ENCODE measurements around the gene DEFB128.
"Not testable (repeated sequence)": the region's sequence is repeated elsewhere in the genome, so short reads cannot be mapped to it uniquely, and the experiment has no call there.

The DEFB128 gene

DNA sequence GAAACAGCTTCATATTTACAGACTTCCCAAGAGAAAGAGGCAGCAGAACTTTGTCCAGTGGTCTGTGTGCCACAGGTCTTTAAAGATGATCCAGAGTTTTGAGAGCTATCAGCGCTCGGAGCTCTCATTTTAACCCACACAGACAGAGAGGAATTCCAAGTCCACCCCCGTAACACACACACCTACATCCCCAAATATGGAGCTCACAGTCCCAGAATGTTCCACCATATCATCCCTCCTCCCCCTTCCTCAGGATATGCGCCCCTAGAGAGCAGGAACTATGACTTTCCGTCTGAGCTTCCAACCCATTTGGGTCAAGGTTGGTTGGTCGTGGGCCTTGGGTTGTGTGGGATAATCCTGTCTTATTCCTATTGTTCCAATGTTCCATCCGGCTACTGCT, at the start of gene DEFB128:
Gene DEFB128 (minus strand): TSS at position 101 of the 400 bp plus-strand sequence. CDS start 88 bp downstream, at position 13.
- no peak for DNase-seq

DNA sequence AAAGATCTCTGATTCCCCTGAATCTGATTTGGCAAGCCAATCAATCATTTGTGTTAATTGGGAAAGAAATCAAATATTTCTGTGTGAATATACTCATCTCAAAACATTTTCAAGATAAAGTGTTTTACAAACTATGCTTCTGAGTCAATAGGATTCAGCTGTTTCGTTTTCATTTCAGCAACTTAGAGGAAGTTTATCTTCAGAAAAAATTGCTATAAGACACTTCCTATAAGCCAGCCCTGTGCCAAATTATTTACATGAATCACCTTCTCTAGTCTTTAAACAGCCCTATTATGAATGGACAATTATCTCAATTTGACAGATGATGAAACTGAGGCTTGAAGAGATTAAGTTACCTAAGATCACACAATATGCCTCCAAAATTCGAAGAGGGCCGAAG, 48.4 kb upstream of the DEFB128 start:
- no peak for DNase-seq

DNA sequence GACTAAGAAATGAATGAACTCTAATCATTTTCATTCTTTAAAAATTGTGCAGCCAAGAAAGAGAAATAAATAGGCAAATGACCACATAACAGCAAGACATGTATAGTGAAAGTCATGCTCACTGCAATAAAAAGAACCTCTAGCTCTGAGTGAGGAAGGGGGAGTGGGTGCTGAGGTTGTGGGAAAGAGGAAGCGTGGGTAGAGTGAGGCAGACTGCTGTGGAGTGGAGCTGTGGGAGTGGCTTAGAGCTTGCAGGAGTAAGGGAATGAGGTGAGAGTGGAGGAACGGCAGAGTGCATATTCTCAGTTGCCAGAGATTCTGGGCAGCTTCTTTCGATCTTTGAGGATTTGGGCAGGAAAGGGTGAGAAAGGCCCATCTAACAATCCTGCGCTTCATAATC, 48.0 kb upstream of the DEFB128 start:
- DNase-seq = peak; percentile 4

DNA sequence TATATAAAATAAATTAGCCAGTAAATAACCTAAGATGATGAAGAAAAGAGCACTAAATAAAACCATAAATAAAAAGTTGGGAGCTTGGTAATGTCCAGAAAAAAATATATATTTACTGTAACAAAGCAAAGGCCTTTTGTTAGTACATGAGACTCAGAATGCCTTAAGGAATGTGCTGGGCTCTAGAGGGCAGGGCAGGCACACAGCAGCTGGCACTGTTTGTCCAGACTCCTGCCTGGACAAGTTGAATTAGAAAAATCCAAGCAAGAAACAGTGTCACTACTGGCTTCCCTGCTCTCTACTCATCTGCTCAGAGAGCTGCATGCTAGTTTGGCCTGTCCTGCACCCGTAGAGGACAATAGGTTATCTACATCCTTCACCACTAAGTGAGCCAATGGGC, 46.4 kb upstream of the DEFB128 start:
- peak; percentile 6 for DNase-seq

DNA sequence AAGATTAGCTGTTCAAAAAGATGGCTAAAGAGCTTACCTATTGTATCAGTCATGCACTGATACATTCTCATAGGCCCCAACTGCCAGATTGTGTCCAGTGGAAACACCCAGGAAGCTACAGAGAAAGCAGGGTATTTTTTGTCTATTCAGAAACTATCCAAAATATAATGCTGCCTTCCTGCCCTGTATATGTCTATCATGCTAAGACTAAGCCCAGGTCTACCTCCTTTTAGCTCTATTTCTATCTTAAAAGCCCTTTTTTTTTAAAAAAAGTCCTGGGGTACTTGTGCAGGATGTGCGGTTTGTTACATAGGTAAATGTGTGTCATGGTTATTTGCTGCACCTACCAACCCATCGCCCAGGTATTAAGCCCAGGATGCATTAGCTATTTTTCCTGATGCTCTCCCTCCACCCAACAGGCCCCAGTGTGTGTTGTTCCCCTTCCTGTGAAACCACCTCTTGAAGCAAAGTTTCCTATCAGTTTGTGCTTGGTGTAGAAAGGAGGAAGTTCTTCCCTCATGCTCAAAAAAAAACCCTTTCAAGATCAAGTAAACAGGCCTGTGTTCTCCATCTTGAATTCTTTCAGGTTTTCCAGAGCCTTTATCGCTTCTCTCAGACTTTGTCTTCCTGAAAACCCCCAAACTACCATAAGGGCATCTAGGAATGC, 38.1 kb upstream of the DEFB128 start:
- peak; percentile 2 for DNase-seq

DNA sequence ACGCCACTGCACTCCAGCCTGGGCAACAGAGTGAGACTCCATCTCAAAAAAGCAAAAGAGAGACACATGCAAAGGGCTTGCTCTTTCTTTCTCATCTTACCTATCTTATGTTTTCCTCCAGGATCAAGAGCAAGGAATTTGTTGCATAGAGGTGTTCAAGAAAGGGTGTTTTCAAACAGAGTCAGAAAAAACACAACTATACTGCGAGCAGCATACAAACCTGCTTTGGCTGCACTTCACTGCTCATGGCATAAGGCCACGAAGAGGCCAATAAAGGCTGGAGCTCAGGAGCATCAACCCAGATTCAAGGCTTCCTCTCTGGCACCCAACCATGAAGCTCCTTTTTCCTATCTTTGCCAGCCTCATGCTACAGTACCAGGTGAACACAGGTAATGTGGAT, 37.4 kb upstream of the DEFB128 start, which contains the start of gene DEFB129:
Gene DEFB129 (plus strand): TSS at position 301 of the 400 bp plus-strand sequence. CDS start 31 bp downstream, at position 332.
- no peak for DNase-seq

DNA sequence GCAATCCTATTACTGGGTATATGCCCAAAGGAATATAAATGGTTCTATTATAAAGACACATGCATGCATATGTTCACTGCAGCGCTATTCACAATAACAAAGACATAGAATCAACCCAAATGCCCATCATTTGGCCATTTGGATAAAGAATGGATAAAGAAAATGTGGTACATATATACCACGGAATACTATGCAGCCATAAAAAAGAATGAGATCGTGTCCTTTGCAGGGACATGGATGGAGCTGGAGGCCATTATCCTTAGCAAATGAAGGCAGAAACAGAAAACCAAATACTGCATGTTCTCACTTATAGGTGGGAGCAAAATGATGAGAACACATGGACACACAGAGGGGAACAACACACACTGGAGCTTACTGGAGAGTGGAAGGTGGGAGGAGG, 36.4 kb upstream of the DEFB128 start:
- not testable (repeated sequence) for DNase-seq

DNA sequence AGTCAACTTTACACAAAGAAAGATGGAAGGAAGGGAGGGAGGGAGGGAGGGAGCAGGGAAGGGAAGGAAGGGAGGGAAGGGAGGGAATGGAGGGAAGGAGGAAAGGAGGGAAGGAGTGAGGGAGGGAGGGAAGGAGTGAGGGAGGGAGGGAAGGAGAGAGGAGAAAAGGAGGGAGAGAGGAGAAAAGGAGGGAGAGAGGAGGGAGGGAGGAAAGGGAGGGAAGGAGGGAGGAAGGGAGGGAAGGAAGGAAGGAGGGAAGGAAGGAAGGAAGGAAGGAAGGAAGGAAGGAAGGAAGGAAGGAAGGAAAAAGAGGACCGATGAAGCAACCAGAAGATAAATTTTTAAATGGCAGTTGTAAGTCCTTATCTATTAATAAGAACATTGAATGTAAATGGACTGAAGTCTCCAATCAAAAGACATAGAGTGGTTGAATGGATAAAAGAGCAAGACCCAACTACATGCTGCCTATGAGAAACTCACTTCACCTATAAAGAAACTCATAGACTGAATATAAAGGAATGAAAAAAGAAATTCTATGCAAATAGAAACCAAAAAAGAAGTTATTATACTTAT, 31.8 kb upstream of the DEFB128 start:
- DNase-seq = no peak

DNA sequence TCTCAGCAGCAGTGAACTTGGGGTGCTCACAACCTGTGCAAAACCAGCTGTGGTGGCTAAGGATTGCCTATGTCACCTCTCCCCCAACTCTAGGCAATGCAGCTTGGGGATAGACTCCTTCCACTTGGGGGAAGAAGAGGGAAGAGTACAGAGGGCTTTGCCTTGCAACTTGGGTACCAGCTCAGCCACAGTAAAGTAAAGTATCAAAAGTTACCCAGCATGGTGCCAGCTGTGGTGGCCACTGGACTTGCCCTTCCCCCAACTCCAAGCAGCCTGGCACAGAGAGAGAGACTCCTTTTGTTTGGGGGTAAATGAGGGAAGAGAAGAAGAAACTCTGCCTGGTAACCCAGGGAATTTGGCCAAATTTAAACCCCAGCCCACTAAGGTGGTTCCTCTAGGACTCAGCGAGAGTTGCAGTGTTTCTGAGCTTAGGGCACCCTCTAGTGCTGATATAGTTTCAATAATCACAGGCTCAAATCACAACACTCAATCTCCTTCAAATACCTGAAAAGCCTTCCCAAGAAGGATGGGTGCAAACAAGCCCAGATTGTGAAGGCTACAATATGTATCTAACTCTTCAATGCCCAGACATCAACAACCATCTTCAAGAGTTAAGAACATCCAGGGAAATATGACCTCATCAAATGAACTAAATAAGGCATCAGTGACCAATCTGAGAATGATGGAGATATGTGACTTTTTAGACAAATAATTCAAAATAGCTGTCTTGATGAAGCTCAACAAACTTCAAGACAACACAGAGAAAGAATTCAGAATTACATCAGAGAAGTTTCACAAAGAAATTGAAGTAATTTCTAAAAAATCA, 30.0 kb upstream of the DEFB128 start:
- no peak for DNase-seq

DNA sequence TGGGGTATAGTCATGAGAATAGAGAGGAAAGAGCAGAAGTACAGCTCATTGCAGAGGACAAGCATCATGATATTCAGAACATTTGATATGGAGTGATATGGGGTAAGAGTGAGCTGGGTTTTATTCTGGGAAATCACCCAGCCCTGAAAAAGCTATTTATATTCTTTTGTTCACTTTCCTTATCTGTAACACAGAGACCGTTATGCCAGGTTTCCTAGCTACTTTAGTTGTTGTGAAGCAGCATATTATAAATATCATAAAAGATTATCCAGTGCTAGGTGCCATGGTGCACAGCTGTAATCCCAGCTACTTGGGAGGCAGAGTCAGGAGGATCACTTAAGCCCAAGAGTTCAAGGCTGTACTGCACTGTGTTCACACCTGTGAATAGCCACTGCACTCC, 27.8 kb upstream of the DEFB128 start:
- no peak for DNase-seq

DNA sequence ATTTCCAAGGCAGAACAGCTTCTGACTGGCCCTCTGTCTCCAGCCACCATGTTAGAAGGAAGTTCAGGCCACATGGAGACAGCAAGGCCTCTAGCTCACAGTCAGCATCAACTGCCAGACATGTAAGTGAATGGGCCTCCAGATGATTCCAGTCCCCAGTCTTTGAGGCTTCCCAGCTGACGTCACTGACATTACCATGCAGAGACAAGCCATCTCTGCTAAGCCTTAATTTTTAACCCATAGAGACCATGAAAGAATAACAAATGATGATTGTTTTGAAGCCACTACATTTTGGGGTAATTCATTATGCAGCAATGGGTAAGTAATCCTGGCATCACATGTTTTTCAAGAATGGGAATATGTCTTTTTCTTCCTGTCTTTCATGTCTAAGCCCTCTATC, 26.3 kb upstream of the DEFB128 start:
- no peak for DNase-seq

DNA sequence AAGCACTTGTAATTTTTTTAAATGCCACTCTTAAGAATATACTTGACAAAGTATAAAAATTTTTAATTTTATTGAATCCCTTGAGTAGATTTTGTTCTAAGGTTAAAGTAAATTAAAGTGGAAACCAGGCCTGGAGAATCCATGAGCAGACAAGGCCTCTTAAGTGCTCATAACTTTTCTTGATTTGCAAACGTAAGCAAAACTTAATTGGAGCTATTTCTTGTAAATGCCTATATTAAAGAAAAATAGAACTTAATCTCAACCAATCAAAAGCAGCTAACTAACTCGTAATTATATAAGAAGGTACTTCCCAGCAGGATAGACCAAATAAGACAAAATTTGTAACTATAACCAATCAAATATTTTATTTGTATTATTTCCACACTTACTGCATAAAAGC, 24.9 kb upstream of the DEFB128 start:
- DNase-seq = no peak

DNA sequence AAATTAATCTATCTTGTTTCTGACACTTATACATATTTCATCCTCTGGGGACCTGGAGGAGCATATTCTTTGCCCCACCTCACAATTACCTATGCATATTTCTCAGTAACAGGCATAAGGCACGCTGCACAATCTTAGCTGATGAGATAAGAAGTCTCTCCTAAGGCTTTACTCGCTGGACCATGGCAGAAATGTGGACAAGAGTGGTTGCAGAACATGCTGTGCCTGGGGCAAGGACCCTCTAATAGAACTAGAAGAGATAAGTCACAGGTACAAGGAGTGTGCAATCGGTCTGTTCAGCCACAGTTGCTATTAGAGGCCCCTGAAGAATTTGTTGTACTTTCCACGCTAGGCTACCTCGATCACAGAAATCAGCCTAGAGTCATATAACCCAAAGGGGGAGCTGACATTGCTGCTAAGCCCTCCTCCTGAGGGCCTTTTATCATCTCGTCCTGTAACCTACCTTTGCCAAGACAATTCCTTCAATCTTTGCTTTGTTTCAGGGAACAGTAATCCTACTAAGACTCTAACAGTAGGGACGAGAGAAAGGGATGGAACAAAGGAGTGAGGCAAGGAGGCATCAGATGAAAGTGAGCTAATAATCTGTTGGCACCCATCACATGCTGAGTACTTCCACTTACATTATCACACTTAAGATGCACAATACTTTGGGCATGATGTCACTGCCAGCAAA, 21.4 kb upstream of the DEFB128 start:
- DNase-seq = no peak

DNA sequence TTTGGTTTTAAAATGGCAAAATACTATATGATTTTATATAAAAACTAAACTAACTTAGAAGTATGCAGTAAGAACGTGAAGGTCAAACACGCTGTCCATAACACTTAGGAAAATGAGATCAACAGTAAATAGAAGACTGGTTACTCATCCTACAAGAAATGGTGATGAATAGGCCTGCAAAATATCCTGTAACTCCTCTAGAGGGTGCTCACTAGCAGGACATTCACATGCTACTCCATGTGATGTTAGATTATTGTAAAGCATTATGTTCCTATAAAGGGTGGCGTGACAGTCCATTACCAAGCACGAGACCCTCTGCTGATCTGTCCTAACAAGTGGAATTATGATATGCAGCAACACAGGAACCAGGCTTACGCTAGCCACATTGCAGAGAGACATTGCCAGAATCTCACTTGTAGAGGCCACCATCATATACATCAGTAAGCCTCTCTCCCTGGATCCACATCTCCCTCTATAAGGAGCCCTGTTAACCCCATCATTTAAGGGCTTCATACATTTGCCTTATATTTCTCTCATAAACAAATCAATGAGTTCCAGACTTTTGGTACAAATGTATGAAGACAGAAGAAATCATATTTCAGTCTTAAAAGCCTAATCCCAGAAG, 19.5 kb upstream of the DEFB128 start:
- peak; percentile 27 for DNase-seq

DNA sequence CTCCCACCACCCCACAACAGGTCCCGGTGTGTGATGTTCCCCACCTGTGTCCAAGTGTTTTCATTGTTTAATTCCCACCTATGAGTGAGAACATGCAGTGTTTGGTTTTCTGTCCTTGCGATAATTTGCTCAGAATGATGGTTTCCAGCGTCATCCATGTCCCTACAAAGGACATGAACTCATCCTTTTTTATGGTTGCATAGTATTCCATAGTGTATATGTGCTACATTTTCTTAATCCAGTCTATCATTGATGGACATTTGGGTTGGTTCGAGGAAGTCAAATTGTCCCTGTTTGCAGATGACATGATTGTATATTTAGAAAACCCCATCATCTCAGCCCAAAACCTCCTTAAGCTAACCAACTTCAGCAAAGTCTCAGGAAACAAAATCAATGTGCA, 14.1 kb upstream of the DEFB128 start:
- not testable (repeated sequence) for DNase-seq

DNA sequence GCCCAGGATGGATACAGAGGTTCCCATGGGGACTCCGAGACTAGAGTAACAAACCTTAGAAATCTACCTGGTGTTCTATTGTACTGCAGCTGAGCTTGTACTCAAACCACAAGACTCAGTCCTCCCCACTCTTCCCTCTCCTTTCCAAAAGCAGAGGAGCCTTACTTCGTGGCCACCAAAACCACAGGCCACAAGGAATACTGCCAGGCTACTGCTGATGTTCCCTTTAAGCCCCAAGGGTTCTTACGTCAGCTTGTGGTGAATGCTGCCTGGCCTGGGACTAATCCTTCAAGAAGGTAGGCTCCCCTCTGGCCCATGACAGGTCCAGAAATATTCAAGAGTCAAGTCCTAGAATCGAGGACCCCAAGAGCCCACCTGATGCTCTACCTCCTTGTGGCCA, 10.5 kb upstream of the DEFB128 start:
- no peak for DNase-seq

DNA sequence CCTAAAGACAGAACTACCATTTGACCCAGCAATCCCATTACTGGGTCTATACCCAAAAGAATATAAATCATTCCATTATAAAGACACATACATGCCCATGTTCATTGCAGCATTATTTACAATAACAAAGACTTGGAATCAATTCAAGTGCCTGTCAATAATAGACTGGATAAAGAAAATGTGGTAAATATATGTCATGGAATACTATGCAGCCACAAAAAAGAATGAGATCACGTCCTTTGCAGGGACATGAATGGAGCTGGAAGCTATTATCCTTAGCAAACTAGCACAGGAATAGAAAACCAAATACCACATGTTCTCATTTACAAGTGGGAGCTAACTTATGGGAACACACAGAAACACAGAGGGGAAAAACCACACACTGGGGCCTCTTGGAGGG, 8.7 kb upstream of the DEFB128 start:
- DNase-seq = no peak

DNA sequence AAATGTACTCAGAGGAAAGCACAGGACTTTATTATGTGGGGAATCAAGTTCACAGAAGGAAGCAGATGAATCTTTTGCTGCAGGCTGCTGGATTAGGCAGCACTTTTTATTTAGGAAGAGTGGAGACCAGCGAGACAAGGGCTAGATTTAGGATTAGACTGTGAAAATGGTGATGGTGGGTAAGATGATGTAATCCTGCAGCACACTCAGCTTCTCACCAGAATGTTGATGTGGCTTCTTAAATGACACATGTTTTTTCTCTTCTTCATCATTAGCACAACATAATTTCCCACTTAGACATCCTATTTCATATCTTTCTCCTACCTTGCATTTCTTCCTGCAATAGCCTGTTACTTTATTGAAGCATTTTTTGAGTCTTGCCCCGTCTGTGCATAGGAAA, 1.8 kb downstream of the DEFB128 start:
- no peak for DNase-seq

DNA sequence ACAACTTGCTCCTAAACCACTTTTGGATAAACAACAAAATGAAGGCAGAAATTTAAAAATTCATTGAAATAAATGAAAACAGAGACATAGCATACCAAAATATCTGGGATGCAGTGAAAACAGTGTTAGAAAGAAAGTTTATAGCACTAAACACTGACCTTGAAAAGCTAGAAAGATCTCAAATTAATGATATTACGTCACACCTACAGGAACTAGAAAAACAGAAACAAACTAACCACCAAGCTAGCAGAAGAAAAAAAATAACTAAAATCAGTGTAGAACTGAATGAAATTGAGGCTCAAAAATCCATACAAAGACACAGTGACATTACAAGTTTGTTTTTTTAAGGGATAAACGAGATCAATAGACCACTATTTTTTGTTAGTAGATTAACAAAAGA, 5.2 kb downstream of the DEFB128 start:
- no peak for DNase-seq

DNA sequence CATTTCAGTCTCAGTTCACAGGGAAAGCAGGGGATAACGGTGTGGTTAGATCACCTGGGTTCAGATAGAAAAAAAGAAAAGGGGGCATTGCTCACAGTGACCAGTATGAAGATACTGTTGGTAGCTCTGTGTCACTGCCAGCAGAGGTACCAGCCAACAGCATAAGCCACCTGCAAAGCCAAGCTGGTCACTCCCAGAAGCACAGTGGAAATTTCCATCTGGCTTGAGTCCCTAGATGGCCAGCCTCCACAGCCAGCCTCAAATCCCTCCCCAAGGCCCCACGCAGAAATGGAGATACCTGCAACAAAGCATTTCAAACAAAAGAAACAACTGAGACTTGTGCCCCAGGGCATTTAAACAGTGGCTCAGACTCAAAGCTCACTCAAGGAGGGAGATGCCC, 20.6 kb downstream of the DEFB128 start:
- DNase-seq = no peak

DNA sequence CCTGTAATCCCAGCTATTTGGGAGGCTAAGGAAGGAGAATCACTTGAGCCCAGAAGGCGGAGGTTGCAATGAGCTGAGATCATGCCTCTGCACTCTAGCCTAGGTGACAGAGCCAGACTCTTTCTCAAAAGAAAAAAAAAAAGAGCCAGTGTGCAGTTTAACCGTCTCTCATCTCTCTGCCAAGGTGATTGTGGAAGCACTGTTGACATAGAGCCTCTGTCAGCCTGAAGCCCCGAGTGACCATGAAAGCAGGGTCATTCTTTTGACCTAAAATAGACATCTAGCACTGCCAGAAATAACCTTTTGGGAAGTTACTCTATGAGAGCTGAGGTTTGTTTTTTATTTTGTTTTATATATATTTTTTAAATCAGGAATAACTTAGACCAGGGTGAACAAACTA, 24.9 kb downstream of the DEFB128 start:
- DNase-seq = no peak

DNA sequence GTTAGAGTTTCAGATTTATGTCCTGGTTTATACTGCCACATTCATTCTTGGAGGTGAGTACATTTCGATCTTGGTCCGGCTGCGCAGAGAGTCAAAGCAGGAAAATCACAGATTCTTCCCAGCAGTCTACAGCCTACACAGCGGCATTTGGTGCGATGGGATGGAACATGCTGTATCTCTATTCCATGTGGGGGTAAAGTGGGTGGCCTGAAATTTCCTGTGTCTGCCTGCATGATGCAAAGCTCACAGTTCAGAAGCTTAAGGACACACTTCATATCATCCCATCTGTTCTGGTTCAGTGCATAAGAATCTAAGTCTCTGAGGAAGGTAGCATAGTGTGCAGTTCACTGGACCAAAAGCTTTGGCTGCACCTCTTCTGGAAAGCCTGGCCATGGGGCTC, 32.4 kb downstream of the DEFB128 start, which contains the start of gene DEFB127:
Gene DEFB127 (plus strand): TSS at position 301 of the 400 bp plus-strand sequence. CDS start 91 bp downstream, at position 392.
- no peak for DNase-seq

DNA sequence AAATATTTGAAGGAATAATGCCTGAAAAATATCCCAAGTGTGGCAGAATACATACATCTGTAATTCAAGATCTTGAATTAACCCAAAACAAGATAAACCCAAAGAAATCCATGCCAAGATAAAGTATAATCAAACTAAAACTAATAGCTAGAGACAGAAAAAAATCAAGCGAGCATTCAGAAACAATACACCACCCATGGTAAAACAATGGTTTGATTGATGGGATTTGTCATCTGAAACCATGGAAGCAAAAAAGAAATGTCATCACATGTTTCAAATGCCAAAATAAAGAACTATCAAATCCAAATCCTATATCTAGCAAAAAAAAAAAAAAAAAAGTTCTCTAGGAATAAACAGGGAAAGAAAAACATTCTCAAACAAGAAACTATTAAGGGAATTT, 37.4 kb downstream of the DEFB128 start:
- no peak for DNase-seq

All from midbrain (tissue), 1 donor.